Stimulated activated CD8-positive, alpha-beta memory T cell treated with anti-CD3 and anti-CD28 coated beads, Interleukin-7, amount 100 ng/mL, for 4 hours (primary cell): Measurements from ENCODE around the gene SLC6A16.
"Not testable (repeated sequence)": the region's sequence is repeated elsewhere in the genome, so short reads cannot be mapped to it uniquely, and the experiment has no call there.

Experiments
- DNase-seq, 2 donors: peaks; one replicate each; pipeline ENCODE4 v3.0.0-alpha.2; 2020; ENCODE audit warnings: low read depth in 2 of 2

The SLC6A16 gene

DNA sequence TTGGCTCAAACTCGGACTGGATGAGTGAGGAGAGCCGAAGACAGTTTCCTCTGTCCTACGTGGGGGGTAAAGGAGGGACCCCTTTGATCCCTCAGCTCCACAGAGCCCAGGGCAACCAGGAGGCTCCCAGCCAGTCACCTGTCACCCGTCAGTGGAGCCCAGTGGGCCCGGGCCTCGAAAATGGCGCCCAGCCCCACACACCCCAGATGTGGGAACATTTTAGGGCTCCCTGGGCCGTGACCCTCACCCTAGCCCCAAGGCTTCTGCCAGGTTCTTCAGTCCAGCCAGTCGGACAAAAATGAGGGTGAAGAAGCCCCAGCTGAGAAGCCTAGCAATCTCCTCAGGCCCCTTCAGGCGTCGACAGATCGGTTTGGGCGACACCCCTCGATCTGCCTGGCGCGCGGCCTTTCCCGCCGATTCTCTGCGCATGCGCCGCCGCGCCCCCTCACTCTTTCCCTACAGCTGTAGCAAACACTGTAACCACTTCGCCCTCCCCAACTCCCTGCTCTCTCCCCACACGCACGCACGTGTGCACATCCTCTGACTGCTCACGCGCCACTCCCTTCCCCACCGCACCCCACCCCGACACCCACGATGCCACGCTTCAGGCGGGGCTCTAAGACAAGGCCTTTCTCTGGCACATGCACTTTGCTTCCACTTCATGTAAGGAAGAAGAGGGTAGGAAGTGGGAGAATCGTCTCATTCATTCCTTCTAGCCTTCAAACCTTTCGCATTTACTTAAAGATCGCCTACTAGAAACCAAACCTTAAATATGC, at the start of gene SLC6A16:
TSS of gene SLC6A16 (minus strand) at position 391 of the 776 bp plus-strand sequence. CDS start 13,844 bp downstream, outside the sequence.
- DNase-seq: no peak

DNA sequence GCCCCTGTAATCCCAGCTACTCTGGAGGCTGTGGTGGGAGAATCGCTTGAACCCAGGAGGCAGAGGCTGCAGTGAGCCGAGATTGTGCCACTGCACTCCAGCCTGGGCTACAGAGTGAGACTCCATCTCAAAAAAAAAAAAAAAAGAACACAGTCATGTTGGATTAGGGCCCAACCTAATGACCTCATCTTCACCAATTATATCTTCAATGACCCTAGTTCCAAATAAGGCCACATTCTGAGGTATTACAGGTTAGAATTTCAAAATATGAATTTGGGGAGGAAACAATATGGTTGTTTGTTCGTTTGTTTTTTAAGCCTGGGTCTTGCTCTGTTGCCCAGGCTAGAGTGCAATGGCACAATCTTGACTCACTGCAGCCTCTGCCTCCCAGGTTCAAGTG, 48.2 kb upstream of the SLC6A16 start:
- DNase-seq: not testable (repeated sequence)

DNA sequence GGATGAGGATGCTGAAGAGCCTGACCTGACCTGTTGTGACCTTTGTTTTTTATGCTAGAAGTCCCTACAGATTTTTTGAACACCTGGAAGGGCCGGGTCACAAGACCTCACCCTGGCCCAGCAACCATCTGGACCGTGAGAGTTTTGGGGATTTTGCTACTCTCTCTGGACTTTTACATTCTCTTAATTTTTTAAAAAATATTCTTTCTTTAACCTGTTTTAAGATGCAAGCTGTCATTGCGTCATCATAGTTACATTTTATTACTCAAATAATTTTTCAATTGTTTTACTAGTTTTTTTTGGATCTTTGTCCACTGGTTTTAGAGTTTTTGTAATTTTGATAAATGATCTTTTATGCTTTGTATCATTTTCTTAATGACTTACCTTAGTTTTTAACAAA, 46.2 kb upstream of the SLC6A16 start:
- no peak for DNase-seq

DNA sequence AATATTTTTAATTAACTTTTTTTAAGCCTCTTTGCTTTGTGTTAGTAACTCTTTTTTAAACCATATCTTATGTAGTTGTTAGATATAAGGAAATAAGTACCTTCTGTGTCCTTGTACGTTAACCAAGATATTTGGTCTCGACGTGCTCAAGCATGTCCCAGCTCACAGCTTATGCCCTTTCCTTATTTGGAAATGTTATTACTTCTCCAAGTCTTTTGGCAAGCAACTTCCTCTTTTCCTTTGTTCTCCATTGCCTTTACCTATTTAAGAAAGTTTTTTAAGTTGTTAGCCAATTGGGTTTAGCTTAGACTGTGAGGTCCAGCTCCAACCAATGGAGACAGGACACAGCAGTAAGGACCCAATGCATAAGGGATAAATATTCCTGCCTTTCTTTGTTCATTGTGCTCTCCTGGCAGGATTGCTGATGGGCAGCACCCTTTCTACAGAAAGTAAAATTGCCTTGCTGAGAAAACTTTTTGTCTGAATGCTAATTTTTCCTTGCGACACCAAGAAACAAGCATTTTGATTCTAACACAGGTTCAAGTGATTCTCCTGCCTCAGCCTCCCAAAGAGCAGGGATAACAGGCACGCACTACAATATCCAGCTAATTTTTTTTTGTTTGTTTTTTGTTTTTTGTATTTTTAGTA, 43.8 kb upstream of the SLC6A16 start:
- DNase-seq: no peak

DNA sequence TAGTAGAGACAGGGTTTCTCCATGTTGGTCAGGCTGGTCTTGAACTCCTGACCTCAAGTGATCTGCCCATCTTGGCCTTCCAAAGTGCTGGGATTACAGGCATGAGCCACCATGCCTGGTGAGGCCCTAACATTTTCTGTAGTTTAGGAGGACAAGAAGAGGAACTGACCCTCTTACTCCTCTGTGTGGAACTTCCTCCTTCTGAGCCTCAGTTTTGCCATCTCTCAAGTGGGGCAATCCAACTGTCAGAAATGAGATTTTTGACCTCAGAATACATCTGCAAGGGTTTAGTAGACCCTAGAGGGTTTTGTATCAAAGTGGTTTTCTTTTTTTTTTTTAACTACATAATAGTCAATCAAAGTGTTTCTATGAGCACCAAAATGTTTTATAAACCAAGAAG, 41.1 kb upstream of the SLC6A16 start:
- no peak for DNase-seq

DNA sequence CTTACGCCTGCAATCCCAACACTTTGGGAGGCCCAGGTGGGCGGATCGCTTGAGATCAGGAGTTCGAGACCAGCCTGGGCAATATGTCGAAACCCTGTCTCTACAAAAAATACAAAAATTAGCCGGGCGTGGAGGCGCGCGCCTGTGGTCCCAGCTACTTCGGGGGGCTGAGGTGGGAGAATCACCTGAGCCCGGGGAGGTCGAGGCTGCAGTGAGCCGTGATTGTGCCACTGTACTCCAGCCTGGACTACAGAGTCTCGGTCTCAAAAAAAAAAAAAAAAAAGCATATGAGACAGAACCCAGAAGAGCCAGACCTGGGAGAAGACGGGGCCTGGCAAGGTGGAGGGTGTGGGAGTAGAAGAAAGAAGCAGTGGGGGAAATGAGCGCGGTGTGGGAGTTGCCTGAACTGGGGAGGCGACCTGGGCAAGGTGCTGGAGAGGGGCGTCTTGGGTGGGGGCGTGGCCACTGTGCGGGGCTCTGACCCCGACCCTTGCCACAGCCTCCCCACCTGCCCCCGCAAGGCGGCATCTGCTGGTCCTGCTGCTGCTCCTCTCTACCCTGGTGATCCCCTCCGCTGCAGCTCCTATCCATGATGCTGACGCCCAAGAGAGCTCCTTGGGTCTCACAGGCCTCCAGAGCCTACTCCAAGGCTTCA, 39.2 kb upstream of the SLC6A16 start:
- DNase-seq: no peak

DNA sequence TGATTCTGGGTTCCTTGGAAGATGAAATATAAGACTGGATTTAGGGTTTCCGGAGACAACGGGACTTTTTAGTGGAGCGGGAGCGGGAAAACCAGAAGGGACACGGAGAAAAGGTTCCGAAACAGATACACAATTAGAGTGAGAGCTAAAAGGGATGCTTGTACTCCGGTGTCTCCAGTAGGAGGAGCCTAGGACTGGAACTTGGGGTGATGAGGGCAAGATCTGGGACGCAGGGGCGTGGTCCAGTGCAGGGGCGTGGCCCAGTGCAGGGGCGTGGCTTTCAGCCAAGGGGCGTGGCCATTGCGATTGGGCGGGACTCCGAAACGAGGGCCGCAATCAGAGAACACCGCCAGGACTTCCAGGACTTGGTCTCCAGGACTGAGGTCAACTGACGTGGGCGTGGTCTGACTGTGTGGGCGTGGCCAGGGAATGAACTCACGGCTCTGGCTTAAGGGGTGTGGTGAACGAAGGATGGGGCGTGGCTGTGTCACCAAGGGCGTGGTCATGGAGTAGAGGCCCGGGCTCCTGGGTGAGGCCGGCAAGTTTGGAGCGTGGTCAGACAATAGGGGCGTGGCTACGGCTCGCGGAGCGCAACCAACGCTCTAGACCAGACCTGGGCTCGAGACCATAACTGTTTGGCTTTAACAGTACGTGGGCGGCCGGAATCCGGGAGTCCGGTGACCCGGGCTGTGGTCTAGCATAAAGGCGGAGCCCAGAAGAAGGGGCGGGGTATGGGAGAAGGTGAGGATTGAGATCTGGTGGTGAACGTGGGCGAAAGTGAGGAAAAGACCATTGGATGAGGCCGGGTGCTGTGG, 38.5 kb upstream of the SLC6A16 start, which contains the start of gene DKKL1:
TSS of gene DKKL1 (plus strand) at position 610 of the 815 bp plus-strand sequence. CDS start at position 732, 122 bp downstream.
- peak; percentile 21 to 40 for DNase-seq

DNA sequence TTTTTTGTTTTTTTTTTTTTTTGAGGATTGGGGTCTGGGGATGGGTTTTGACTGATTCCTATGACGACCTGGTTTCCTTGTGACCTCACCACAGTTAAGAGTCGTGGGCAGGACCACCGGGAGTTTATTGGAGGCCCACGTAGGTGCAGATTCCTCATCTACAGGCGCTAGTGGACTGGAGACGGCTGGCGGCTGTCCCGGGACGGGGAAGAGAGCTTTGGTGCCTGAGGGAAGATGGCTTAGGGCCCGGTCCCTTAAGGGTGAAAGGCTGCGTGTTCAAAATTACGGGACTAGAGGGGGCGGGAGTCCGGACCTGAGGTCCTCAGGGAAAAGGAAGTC, 37.9 kb upstream of the SLC6A16 start:
- no peak for DNase-seq

DNA sequence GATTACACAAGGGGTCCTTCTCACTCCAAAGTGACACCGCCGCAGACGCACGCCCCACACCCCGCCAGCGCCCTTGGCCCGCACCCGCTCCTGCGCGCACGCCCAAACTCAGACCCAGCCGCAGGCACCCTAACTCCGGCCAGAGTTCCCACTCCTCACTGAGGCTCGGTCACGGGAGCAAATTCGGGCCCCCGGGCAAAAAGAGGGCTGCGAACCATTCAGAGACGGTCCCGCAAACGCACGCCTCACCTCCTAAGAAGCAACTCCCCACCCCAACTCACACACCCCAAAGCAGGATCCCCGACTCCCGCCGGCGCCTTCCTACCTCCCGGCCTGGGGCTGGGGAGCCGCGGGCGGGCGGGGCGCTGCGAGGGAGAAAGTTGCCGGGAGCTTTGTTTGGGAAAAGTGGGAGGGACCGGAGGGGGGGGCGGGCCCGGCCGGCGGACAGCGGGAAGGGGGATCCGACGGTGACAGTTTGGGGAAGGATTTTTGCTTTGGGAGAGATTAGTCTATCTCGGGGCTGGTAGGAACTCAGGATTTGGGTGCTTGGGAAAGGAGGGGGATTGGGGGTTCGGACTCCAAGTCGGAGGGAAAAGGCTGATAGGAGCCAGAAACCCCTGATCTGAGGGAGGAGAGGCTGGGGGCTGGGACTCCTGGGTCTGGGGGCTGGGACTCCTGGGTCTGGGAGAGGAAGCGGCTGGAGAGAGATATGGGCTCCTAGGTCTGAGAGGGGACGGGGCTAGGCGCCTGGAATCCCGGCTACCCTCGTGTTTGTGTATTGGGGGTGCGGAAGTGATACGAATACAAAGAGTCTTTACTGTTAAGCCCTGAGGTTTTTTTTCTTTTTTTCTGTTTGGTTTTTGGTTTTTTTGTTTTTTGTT, 37.3 kb upstream of the SLC6A16 start, which contains the start of gene TEAD2:
TSS of gene TEAD2 (minus strand) at position 369 of the 881 bp plus-strand sequence. CDS start 2,341 bp downstream, outside the sequence.
- DNase-seq: no peak

DNA sequence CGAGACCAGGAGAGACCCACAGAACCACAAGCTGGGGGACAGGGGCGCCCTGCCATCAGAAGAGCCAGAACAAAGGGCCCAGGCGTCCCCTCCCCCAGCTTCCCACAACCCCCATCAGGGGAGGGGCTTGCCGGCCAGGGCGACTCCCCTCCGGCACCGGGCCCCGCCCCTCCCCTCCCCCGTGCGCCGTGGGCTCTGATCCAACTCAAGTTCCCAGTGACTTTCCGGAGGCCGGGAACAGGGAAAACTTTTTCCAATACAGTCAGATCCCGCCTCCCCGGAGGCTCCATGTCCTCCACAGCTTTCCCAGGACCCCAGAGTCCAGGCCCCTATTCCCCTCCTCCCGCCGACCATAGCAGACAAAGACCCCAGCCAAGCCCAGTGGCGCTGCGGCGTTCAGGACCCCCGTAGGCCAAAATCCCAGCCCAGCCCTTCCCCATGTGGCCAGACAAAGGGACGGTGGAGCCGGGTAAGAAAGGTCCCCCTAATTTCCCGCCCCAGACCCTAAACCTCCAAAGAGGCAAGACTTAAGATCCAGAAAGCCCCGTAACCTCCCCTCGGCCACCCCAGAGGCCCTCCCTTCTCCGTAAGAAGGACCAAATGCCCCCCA, 36.6 kb upstream of the SLC6A16 start:
- DNase-seq: no peak

DNA sequence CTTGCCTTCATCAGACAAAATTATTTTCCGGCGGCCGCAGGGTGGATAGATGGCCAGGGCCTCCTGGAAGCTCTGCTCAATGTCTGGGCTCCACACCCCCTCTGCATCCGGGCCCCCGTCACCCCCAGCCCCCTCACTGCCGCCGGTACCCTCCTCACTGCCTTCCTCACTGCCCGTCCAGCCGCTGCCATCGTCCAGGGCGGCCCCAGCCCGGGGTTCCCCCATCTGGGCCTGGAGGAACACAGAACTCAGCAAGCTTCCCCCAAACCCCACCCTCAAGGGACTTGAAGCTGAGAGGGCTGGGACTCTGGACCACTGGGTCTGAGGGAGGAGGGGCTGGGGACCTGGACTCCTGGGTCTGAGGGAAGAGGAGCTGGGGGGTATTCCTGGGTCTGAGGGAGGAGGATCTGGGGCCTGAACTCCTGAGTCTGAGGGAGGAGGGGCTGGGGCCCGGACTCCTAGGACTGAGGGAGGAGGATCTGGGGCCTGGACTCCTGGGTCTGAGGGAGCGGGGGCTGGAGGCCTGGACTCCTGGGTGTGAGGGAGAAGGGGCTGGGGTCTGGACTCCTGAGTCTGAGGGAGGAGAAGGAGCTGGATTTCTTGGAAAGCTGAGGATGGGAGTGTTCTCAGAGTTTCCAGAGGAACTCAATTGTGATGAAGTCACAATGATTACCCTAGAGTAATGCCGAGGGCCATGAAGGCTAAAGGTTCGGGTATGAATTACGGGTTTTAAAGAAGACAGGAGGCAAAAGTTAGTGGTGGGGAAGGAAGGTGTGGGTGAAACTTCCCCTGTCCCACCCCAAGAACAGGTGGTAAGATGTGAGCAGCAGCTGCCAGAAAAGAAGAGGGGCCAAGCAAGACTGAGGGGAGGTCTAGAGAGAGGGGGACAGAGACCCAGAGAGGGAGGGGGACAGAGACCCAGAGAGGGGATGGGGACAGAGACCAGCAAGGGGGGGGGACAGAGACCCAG, 35.1 kb upstream of the SLC6A16 start:
- DNase-seq: no peak

DNA sequence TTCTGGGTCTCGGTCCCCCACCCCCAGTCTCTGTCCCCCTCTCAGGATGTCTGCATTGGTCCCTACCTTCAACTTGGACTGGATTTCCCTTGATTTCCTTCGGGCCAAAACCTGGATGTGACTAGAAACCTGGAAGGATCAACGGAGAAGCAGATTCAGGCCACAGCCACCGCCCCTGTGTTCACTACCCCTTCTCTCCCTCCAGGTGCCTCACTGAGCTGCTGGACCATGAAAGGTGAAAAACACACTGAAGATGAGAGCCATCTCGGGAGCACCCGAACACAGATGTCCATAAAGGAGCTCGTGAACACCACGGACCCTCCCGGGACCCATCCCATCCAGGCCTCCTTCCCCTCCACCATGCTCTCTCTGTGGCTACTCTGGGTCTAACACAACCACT, 32.2 kb upstream of the SLC6A16 start:
- no peak for DNase-seq

DNA sequence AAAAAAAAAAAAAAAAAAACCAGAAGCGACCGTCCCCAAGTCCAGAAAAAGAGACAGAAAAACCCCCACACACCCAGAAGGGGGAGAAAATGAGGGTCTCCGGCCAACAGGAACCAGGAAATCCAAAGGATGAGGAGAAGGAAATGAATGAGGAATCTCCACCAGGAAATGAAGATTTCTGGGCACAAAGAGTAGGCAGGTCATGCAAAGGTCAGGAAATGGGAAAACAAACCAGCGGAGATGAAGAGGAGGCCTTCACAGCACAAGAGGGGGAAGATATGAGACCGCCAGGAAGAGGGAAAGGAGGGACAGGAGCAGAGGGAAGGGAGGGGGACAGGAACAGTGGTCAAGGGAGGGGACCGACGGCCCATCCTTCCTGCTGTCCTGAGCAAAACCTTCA, 31.4 kb upstream of the SLC6A16 start:
- DNase-seq: no peak

DNA sequence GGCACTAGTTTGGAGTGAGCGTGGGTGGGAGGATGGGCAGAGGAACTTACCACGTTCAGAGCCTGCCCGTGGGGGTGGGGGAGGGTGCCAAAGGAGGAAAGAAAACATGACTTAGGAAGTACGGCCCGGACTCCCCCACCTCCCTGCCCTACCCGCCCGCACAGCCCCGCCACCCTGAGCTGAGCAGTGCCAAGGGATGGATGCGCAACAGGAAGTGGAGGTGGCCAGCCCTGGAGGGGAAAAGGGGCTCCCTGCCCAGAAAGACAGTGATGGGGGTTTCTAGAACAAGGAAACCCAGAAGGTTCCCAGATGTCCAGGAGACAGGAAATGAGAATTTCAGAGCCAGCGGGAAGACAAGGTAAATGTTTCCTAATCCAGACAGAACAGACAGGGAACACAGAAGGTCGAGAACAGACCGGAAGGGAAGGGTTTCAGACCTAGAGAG, 30.9 kb upstream of the SLC6A16 start:
- DNase-seq: no peak

DNA sequence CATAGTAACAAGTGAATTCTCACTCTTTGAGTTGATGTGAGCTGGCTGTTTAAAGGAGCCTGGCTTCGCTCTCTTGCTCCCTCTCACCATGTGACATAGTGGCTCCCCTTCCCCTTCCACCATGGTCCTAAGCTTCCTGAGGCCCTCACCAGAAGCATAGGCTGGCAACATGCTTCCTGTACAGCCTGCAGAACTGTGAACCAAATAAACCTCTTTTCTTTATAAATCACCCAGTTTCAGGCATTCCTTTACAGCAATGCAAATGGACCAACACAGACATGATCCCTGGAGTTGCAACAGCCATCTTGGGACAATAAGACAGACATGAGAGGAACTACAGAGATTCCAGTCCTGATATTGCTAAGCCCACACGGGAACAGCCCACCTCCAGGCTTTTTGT, 24.6 kb upstream of the SLC6A16 start:
- DNase-seq: no peak

DNA sequence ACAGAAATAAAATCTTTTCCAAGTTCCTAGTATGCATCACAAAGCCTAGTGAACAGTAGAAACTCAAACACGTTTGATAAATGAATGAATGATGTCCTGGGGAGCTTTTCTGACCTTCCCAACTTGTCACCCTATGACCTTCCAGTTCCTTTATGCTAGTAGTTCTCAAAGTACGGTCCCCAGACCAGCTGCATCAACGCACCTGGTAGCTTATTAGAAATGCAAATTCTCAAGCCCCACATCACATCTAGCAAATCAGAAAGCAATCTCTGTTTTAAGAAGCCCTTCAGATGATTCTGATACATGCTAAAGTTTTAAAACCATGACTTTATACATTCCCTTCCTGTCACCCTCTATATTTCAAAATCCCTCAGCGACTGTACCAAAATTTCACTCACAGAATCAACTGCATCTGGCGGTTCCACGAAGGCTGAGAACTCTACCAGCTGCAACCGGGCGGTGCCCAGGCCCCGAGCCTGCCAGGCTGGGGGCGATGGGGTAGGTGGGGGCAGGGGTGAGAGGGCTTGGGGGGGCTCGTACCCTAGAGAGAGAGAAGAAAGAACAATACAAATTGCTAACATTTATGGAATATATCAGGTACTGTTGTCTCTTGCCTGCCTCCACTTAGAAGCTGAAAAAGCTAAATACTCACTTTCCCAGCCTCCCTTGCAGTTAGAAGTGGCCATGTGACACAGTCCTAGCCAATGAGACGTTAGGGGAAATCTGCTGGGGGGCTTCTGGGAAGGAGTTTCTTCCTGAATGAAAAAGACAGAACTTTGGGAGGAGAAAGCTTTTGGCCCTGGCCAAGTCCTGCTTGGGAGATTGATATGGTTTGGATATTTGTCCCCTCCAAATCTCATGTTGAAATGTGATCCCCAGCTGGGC, 23.6 kb upstream of the SLC6A16 start:
- no peak for DNase-seq

DNA sequence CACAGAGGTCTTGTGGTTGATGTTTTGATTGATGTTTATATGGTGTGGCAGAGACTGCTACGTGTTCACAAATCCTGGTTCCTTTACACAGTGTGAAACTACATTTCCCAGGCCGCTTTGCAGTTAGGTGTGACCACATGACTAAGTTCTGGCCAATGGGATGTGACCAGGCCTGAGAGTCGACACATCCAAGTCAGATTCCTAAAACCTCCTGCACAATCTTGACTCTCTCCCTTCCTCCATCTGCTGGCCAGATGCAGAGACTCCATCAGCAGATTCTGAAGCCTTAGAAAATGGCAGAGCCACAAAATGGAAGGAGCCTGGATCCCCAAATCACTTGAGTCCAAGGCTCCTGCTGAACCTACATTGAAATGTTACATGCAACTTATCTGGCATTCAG, 22.8 kb upstream of the SLC6A16 start:
- DNase-seq: no peak

DNA sequence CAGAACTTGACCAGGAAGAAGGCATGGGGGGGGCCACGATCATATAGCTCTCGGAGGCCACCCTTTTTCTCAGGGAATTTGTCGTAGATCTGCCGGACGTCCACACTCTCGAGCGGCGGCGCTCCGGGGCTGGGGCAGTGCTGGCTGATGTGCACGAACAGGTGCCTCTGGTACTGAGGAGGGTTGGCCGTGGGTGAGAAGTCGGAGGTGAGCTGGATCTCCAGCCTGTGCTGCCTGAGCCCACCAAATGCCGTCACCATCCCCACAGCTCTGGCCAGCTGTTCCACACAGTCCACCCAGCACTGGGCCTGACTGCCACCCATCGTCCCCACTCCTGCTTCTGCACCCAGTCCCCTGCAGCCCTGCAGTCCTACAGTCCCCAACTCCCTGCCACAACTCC, 22.2 kb upstream of the SLC6A16 start:
- no peak for DNase-seq
